Stimulated activated CD8-positive, alpha-beta memory T cell treated with anti-CD3 and anti-CD28 coated beads, Interleukin-2, amount 100 ng/mL, for 48 hours (primary cell): ENCODE results near the gene GABRA4.

ENCODE experiments used
- DNase-seq, 2 donors: peaks; one replicate each; pipeline ENCODE4 v3.0.0-alpha.2; 2020; ENCODE audit warnings: low read depth in 2 of 2

Gene GABRA4

GRCh38 chr4:46930891-46931290 lies 62.5 kb downstream of the GABRA4 start:
- DNase-seq: no peak

GRCh38 chr4:46927201-46927600 lies 66.2 kb downstream of the GABRA4 start:
- no peak for DNase-seq

- no peak for DNase-seq
Observed at GRCh38 chr4:46924789-46925529, 68.4 kb downstream of the GABRA4 start.

DNA sequence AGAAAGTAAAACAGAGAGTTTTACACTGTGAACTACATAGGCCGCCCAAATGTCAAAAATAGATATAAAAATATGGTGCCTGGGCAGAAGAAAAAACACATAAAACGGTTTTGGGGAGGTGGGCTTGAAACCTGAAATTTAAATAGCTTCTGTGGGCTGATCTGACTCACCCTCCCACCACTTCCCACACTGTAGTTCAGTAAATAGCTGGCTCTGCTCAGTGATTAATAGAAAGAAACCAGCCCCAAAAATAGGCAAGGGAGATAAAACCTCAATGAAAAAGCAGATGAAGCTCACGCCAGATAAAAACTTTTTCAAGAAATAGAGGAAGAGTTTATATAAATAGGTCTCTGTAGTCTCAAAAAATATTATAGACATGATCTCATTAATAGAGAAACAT lies 71.2 kb downstream of the GABRA4 start:
- DNase-seq: no peak

GRCh38 chr4:46909078-46909477 lies 84.3 kb downstream of the GABRA4 start, which contains the start of gene COX7B2:
Gene COX7B2, minus strand, starts transcription at chr4:46909245. Its CDS starts 174,053 bp downstream, at chr4:46735192.
- no peak for DNase-seq

DNA sequence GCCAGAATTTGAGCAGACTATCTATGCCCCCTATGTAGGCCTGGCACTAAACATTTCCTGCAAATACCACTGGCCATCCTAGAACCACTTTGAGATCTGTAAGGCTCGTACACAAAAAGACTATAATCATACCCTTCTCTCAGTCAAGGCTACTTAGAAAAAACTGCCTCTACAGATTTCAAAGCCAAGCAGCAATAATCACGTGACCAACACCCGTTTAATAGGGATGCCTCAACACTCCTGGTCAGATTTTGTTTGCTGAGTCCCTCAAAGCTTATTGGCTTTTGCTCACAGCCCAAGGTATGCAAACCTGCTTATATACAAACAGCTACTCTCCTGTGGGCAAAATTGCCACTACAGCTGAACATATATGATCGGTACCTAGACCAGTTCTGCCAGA lies 85.2 kb downstream of the GABRA4 start:
- DNase-seq: no peak

DNA sequence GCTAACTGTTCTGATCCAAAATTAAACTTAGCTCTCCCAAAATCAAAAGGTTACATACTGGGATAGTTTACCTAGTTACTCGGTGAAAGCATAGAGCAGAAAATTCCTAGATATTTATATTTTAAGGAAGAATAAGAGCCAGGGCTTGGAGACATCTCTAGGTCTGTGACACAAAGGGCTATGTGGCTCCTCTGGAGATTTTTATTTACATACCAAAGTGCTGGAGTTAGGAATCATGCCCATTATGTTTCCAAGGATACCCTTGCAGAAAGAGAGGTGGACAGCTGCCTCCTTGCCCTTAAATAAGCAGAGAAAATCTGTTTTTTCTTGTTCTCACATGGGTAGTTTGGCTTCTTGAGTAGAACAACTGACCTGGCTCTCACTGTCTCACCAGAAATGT lies 93.3 kb downstream of the GABRA4 start:
- no peak for DNase-seq

- no peak for DNase-seq
Observed at GRCh38 chr4:46894826-46895225, 98.6 kb downstream of the GABRA4 start.

- no peak for DNase-seq
Observed at GRCh38 chr4:46890056-46890455, 103.3 kb downstream of the GABRA4 start.

DNA sequence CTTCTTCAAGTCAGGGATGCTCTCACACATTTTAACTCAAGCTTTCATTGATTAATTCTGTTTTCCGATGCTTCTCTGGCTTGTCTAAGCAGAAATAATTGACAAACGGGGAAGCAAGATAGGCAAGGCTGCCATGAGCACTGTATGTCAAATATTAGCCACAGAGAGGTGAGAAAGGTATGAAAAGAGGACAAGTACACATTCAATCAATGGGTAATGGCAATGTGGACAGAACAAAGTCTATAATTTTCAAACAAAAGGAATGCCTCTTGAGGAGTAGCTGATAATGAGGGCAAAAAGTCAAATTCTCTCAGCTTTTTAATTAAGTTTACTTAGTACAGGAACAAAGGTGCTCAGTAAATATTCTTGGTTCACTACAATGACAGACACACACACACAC lies 104.0 kb downstream of the GABRA4 start:
- DNase-seq: no peak

- DNase-seq: no peak
Observed at GRCh38 chr4:46886711-46887110, 106.7 kb downstream of the GABRA4 start.

GRCh38 chr4:46878641-46879040 lies 114.7 kb downstream of the GABRA4 start:
- DNase-seq: no peak

DNA sequence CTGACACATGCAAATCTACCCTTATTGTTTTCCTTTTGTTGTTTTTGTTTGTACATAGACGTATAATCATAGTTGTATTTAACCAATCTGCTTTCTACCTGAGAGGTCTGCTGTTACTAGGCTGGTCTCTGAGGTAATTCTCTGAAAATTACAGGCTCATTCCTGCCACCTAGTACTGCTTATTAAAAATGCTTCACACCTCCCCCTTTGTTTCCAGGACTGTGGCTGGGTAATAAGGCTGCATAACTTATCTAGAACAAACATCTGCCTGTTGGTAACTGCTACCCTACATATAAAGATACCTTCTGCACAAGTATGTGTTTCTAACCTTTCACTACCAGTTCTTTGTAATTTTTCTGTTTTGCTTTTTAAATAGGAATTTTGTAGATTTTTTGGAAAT lies 118.6 kb downstream of the GABRA4 start:
- no peak for DNase-seq

DNA sequence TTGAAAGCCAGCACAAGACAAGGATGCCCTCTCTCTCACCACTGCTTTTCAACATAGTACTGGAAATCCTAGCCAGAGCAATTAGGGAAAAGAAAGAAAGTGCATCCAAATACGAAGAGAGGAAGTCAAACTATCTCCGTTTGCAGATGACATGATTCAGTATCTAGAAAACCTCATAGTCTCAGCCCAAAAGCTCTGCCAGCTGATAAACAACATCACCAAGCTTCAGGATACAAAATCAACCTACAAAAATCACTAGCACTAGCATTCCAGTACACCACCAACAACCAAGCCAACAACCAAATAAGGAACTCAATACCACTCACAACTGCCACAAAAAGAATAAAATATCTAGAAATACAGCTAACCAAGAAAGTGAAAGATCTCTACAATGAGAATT lies 123.0 kb downstream of the GABRA4 start:
- DNase-seq: no peak
